ENCODE data around the gene TMPRSS6.

TMPRSS6 gene

DNA sequence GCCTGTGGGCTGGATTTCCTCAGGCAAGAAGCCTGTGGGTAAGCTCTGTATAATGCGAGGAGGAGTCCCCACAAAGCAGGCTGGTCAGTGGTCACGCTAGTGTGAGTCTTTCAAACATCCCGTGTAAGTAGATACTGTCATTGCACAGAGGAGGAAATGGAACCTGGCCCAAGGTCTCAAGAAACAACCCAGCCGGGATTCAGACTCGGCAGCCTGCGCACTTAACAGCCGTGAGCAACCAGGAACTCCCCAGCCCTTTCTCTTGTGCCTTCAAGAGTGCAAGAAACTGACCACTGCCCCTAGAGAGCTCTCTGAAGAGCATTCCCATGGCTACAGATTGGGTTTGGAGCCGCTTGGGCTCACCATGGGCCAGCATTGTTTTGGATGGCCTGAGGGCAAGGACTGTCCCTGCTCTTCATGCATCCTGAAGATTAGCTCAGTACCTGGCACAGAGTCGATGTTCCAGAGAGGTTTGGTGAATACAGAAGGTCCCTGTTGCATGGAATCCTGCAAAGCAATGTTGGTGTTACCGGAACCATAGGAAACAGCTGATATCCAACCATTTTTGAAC lies 83.9 kb downstream of the TMPRSS6 start:
- Histone ChIP-seq H3K79me2 (ENCODE audit: control insufficient read depth, low read length) (peaks cover 9% of the 10 kb centered on the region), H3F3A (ENCODE audit: control insufficient read depth, insufficient read depth) (no peaks in the 10 kb centered on the region), H3K4me1 (ENCODE audit: control insufficient read depth, low read length) (peaks cover 10% of the 10 kb centered on the region), H3K4me2 (ENCODE audit: low read length) (no peak overlapping the region), H4K20me1 (ENCODE audit: control insufficient read depth, insufficient read depth, low read depth, low read length) (no peaks in the 10 kb centered on the region), H3K27me3 (ENCODE audit: control insufficient read depth, low read length) (no peaks in the 10 kb centered on the region), H3K9me3 (ENCODE audit: control insufficient read depth, insufficient read depth, low read length) (no peaks in the 10 kb centered on the region), H3K9me2 (replicated peaks; ENCODE audit: control insufficient read depth, low read length) (no peaks in the 10 kb centered on the region), H3K27ac (ENCODE audit: low read depth, low read length) (no peak overlapping the region), H3K36me3 (ENCODE audit: control insufficient read depth, low read length) (peaks cover 14% of the 10 kb centered on the region), H3K4me3 (ENCODE audit: low read length) (no peak overlapping the region)
- TF ChIP-seq EZH2phosphoT487 (IDR thresholded peaks at IDR 0.05; ENCODE audit: borderline replicate concordance, low read length), result no peak
- TF ChIP-seq, protein P1, sequence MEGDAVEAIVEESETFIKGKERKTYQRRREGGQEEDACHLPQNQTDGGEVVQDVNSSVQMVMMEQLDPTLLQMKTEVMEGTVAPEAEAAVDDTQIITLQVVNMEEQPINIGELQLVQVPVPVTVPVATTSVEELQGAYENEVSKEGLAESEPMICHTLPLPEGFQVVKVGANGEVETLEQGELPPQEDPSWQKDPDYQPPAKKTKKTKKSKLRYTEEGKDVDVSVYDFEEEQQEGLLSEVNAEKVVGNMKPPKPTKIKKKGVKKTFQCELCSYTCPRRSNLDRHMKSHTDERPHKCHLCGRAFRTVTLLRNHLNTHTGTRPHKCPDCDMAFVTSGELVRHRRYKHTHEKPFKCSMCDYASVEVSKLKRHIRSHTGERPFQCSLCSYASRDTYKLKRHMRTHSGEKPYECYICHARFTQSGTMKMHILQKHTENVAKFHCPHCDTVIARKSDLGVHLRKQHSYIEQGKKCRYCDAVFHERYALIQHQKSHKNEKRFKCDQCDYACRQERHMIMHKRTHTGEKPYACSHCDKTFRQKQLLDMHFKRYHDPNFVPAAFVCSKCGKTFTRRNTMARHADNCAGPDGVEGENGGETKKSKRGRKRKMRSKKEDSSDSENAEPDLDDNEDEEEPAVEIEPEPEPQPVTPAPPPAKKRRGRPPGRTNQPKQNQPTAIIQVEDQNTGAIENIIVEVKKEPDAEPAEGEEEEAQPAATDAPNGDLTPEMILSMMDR (IDR thresholded peaks at IDR 0.05; ENCODE audit: low read depth, low read length, poor library complexity, severe bottlenecking), result no peak

- Histone ChIP-seq H3F3A (ENCODE audit: control insufficient read depth, insufficient read depth) (no peaks in the 10 kb centered on the region), H3K36me3 (ENCODE audit: control insufficient read depth, low read length) (peaks cover 17% of the 10 kb centered on the region), H3K4me3 (ENCODE audit: low read length) (no peak overlapping the region), H3K4me1 (ENCODE audit: control insufficient read depth, low read length) (peaks cover 10% of the 10 kb centered on the region), H3K79me2 (ENCODE audit: control insufficient read depth, low read length) (peaks cover 18% of the 10 kb centered on the region), H3K27ac (ENCODE audit: low read depth, low read length) (no peak overlapping the region), H4K20me1 (ENCODE audit: control insufficient read depth, insufficient read depth, low read depth, low read length) (no peaks in the 10 kb centered on the region), H3K9me3 (ENCODE audit: control insufficient read depth, insufficient read depth, low read length) (no peaks in the 10 kb centered on the region), H3K9me2 (replicated peaks; ENCODE audit: control insufficient read depth, low read length) (no peaks in the 10 kb centered on the region), H3K27me3 (ENCODE audit: control insufficient read depth, low read length) (no peaks in the 10 kb centered on the region), H3K4me2 (ENCODE audit: low read length) (no peak overlapping the region)
- no peak for TF ChIP-seq EZH2phosphoT487 (IDR thresholded peaks at IDR 0.05; ENCODE audit: borderline replicate concordance, low read length)
- TF ChIP-seq, protein P1 (IDR thresholded peaks at IDR 0.05; ENCODE audit: low read depth, low read length, poor library complexity, severe bottlenecking), result no peak
Measured at GRCh38 chr22:37024339-37025157, 85.0 kb downstream of the TMPRSS6 start.

DNA sequence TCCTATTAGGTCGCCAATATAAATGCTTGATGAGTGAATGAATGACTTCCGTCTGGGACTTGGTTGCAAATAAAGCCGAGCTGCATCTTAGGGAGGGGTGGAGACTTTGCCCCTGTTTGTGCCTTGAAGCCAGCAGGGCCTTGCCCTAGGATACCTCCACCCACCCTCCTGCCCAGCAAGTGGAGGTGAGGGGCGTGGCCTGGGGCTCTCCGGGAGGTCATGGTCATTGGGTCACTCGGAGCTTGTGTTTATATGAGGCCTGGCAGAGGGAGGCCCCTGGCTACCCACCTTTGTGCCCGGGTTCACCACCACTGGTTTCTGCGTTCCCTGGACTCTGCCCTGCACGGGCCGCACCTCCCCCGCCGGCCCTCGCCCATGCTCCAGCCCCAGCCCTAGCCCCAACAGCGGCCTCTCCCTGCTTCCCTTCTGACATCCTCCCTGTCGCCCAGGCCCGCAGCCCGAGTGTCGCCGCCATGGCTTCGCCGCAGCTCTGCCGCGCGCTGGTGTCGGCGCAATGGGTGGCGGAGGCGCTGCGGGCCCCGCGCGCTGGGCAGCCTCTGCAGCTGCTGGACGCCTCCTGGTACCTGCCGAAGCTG lies 85.7 kb downstream of the TMPRSS6 start:
- no peak for TF ChIP-seq EZH2phosphoT487 (IDR thresholded peaks at IDR 0.05; ENCODE audit: borderline replicate concordance, low read length)
- TF ChIP-seq, protein P1 (IDR thresholded peaks at IDR 0.05; ENCODE audit: low read depth, low read length, poor library complexity, severe bottlenecking), result no peak
- H3K4me3 ChIP-seq (ENCODE audit: low read length), result no peak overlapping the region
- peaks cover 12% of the 10 kb centered on the region for H3K36me3 ChIP-seq (ENCODE audit: control insufficient read depth, low read length)
- H3K4me1 ChIP-seq (ENCODE audit: control insufficient read depth, low read length), result peaks cover 11% of the 10 kb centered on the region
- H3F3A ChIP-seq (ENCODE audit: control insufficient read depth, insufficient read depth), result no peaks in the 10 kb centered on the region
- H3K27me3 ChIP-seq (ENCODE audit: control insufficient read depth, low read length), result no peaks in the 10 kb centered on the region
- no peaks in the 10 kb centered on the region for H3K9me2 ChIP-seq (replicated peaks; ENCODE audit: control insufficient read depth, low read length)
- H3K4me2 ChIP-seq (ENCODE audit: low read length), result no peak overlapping the region
- no peaks in the 10 kb centered on the region for H4K20me1 ChIP-seq (ENCODE audit: control insufficient read depth, insufficient read depth, low read depth, low read length)
- no peaks in the 10 kb centered on the region for H3K9me3 ChIP-seq (ENCODE audit: control insufficient read depth, insufficient read depth, low read length)
- peaks cover 18% of the 10 kb centered on the region for H3K79me2 ChIP-seq (ENCODE audit: control insufficient read depth, low read length)
- no peak overlapping the region for H3K27ac ChIP-seq (ENCODE audit: low read depth, low read length)

Measured in DOHH2 (cell line).